GM10847 (cell line): ENCODE measurements around the gene UPK1B.

ENCODE experiments used
- POLR2A ChIP-seq: IDR thresholded peaks from 2 replicates; pipeline ENCODE4 v1.6.1; 2011; ENCODE audit not compliant: insufficient read length; ENCODE audit errors: extremely low read depth

The UPK1B gene

DNA sequence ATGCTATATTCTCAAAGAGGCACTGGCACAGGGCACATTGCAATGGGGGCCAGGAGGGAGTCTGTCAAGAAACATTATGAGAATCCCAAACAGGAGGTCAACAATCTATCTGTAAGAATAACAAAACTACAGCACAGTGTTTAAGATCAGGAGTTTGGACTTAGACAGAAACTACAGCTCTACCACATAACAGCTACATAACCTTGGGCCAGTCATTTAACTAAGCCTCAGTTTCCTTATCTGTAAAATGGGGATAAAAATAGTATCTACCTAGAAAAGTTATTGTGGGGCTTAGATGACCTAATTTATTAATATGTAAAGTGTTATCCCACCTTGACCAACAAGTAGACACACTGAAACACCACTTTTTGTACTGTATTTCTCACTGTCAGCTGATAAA lies 57.3 kb downstream of the UPK1B start:
- TF ChIP-seq POLR2A = no peak

- no peak for TF ChIP-seq POLR2A
Measured at GRCh38 chr3:119234610-119235009, 61.2 kb downstream of the UPK1B start.

GRCh38 chr3:119235151-119235550 lies 61.8 kb downstream of the UPK1B start:
- TF ChIP-seq POLR2A = no peak

GRCh38 chr3:119236756-119237155 lies 63.4 kb downstream of the UPK1B start:
- no peak for TF ChIP-seq POLR2A

GRCh38 chr3:119237299-119237698 lies 63.9 kb downstream of the UPK1B start:
- no peak for TF ChIP-seq POLR2A

DNA sequence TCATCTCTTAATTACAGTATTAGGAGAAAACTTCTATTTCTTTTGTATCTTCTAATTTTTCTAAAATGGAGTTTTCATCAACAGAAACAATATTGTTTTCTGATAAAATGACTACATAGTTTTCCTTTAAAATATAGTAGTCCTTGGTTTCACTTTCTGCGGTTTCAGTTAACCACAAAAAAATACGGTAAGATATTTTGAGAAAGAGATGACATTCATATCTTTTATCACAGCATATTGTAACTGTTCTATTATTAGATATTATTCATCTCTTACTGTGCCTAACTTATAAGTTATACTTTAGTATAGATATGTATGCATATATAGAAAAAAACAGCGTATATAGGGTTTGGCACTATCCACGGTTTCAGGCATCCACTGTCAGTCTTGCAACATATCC lies 65.0 kb downstream of the UPK1B start:
- TF ChIP-seq POLR2A = no peak

DNA sequence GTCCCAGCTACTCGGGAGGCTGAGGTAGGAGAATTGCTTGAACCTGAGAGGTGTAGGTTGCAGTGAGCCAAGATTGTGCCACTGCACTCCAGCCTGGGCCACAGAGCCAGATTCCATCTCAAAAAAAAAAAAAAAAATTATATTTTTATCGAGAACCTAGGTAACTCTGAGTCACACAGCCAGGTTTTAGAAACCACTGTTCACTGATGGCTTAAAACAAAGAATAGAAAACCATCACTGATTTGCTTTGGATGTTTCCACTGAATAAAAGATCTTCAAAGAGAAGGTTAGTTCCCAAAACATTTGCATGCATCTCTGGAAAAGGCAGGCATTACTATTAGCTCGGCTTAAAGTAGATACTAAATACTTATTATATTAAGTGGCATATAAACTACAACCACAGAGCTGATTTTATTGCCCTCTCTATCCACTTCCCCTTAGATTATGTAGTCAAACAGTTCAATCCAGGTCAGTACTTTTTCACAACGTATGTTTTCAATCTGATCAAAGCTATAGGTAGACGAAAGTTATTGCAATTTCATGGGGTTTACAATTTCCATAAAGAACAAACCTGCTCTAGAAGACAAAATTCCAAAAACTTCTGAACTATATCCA lies 65.9 kb downstream of the UPK1B start:
- TF ChIP-seq POLR2A = no peak

DNA sequence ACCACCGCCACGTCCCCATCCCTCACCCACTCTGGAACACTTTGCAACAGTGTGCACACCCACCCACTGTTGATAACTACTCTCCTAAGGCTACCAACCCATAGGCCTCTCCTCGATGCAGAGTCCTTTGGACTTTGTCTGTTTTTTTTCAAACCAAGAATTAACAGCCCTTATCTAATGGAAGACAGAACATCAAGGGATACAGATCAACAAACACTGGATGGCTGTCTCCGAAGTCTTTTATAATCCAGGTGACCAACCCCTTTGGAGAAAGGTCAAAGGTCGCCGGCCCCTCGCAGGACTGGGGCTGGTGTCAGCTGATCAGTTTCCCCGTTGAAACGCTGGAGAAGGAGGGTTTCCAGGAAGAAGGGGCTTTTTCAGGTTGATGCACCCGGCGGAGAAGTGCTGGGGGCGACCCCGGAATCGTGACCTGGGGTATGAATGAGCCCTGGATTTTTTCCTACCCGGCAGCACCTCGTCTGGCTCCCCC lies 66.7 kb downstream of the UPK1B start:
- TF ChIP-seq POLR2A = no peak

GRCh38 chr3:119240591-119241434 lies 67.4 kb downstream of the UPK1B start, which contains the start of gene B4GALT4:
Gene B4GALT4 (minus strand): TSS chr3:119240878. CDS start chr3:119230099, 10,779 bp downstream.
- TF ChIP-seq POLR2A = peak; percentile 89

DNA sequence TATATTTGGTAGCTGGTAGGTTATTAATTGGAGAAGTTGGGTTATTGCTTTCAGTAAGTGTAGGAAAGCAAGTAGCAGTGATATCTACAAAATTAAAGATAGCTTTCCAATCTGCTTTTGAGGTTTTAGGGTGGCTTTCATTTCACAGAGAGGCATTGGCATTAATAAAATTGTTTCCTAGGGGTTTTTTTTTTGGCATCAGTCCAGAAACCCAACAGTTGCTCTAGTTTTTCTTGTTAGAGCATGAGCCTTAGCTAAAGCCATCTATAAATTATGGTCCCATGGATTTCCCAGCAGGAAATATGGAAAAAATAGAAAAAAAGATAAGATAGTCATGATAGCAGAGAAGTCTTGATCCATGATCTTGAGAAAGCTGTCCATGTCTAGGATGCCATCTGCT lies 70.3 kb downstream of the UPK1B start:
- no peak for TF ChIP-seq POLR2A

DNA sequence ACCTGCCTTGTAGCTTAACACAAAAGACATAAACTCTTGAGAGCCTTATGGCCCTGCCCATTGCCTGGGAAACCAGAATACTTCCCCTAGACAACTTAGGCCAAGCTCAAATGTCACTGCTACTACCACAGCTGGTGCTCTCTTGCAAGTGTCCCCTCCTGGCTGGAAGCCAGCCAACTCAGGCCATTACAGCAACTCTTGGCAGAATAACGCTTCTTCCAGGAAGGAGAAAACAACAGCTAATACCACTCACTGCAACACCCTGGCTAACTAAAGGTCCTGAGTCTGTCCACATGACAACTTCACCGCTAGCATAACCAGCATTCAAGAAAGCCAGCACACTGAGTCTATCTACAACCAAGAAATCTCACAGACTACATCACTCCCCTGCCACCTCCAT lies 72.4 kb downstream of the UPK1B start:
- no peak for TF ChIP-seq POLR2A
